ENCODE measurements around the gene KIF26B. TPM values are rescaled to one million over a fixed set of nuclear protein-coding genes. Genes with fewer than 3 reads are reported as not detected.

KIF26B gene
- total RNA-seq, 4 donors from 2014 or later = 2.4 to 6.7 (median 6.1) TPM

- Histone ChIP-seq H3K27ac (no peak overlapping the region), H3K4me1 (peaks cover 8 to 13% of the 10 kb centered on the region in 2 donors), H3K9me3 (no peaks in the 10 kb centered on the region), H3K27me3 (no peaks in the 10 kb centered on the region), H3K4me3 (replicated peaks in 1 of 3) (no peak overlapping the region), H3K36me3 (no peaks in the 10 kb centered on the region)
- TF ChIP-seq, protein P1, sequence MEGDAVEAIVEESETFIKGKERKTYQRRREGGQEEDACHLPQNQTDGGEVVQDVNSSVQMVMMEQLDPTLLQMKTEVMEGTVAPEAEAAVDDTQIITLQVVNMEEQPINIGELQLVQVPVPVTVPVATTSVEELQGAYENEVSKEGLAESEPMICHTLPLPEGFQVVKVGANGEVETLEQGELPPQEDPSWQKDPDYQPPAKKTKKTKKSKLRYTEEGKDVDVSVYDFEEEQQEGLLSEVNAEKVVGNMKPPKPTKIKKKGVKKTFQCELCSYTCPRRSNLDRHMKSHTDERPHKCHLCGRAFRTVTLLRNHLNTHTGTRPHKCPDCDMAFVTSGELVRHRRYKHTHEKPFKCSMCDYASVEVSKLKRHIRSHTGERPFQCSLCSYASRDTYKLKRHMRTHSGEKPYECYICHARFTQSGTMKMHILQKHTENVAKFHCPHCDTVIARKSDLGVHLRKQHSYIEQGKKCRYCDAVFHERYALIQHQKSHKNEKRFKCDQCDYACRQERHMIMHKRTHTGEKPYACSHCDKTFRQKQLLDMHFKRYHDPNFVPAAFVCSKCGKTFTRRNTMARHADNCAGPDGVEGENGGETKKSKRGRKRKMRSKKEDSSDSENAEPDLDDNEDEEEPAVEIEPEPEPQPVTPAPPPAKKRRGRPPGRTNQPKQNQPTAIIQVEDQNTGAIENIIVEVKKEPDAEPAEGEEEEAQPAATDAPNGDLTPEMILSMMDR (IDR thresholded peaks at IDR 0.05) = no peak
- no peak for TF ChIP-seq POLR2A (IDR thresholded peaks at IDR 0.05)
- DNase-seq = no peak
- intact Hi-C loops (cut with DNase I) = no loop called here
- 87 to 92% methylated on average over 5 of the region's 5 CpGs for WGBS, 2 donors
These were observed 183.7 kb downstream of the KIF26B start for GRCh38 chr1:245338485-245338877.

DNA sequence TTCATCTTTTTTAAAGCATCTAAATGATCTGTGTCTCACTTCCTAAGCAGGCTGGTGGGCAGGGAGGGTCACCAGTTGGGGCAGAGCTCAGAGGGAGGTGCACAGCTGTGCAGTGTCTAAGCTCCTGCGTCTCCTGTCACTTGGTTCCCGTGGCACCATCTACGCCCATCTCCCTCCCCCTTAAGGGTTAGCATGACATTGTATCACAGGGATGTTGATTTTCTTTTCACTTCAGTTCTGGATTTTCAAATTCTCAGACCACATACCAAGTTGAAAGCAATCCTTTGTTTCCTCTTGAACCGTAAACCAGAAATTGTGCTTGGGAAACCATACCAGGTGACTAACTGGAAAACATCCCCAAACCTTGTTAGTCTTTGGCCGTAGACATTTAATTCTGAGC lies 187.0 kb downstream of the KIF26B start:
- Histone ChIP-seq H3K27me3 (no peaks in the 10 kb centered on the region), H3K9me3 (no peaks in the 10 kb centered on the region), H3K4me1 (peaks cover 9 to 10% of the 10 kb centered on the region in 2 donors), H3K27ac (no peak overlapping the region), H3K36me3 (no peaks in the 10 kb centered on the region), H3K4me3 (replicated peaks in 1 of 3) (no peak overlapping the region)
- TF ChIP-seq POLR2A (IDR thresholded peaks at IDR 0.05) = no peak
- TF ChIP-seq, protein P1 (IDR thresholded peaks at IDR 0.05) = no peak
- DNase-seq = no peak
- intact Hi-C loops (cut with DNase I) = no loop called here
- WGBS, 2 donors = 90 to 92% methylated on average over 5 of the region's 5 CpGs

DNA sequence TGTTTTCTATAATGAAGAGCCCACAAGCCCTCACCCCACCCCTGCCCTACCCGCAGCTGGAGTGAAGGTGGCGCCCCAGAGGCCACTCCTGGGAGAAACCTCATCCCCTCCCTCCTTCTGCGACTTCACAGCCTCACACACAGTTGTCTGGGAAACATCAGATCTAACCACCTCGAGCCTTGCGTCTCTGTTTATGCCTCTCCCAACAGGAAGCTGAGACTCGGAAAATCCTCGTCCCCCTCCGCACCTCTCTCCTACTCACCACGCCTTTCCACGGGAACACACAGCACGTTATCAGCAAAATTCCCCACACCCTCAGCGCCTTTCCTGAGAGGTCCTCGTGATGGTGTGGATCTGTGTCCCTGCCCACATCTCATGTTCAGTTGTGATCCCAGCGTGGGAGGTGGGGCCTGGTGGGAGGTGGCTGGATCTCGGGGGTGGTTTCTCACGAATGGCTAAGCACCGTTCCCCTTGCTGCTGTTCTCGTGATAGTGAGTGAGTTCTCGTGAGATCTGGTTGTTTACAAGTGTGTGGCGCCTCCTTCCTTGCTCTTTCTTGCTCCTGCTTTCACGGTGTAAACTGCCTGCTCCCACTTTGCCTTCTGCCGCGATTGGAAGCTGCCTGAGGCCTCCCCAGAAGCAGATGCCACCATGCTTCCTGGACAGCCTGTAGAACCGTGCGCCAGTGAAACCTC lies 190.6 kb downstream of the KIF26B start:
- H3K27me3 ChIP-seq = no peaks in the 10 kb centered on the region
- no peak for DNase-seq
- no peak overlapping the region for H3K27ac ChIP-seq
- intact Hi-C loops (cut with DNase I) = no loop called here
- no peak overlapping the region for H3K4me3 ChIP-seq (replicated peaks in 1 of 3)
- H3K36me3 ChIP-seq = no peaks in the 10 kb centered on the region
- TF ChIP-seq, protein P1 (IDR thresholded peaks at IDR 0.05) = no peak
- no peak for TF ChIP-seq POLR2A (IDR thresholded peaks at IDR 0.05)
- WGBS, 2 donors = 82 to 86% methylated on average over 25 of the region's 25 CpGs
- no peaks in the 10 kb centered on the region for H3K9me3 ChIP-seq
- H3K4me1 ChIP-seq = peaks cover 0 to 5% of the 10 kb centered on the region in 2 donors

- H3K9me3 ChIP-seq = no peaks in the 10 kb centered on the region
- no peak for TF ChIP-seq POLR2A (IDR thresholded peaks at IDR 0.05)
- TF ChIP-seq, protein P1 (IDR thresholded peaks at IDR 0.05) = no peak
- 92 to 94% methylated on average over 9 of the region's 9 CpGs for WGBS, 2 donors
- H3K4me1 ChIP-seq = peaks cover 0 to 5% of the 10 kb centered on the region in 2 donors
- H3K27ac ChIP-seq = no peak overlapping the region
- H3K4me3 ChIP-seq (replicated peaks in 1 of 3) = no peak overlapping the region
- no peak for DNase-seq
- intact Hi-C loops (cut with DNase I) = no loop called here
- H3K27me3 ChIP-seq = no peaks in the 10 kb centered on the region
- no peaks in the 10 kb centered on the region for H3K36me3 ChIP-seq
These were observed 193.8 kb downstream of the KIF26B start for GRCh38 chr1:245348626-245349025.

- intact Hi-C loops (cut with DNase I) = no loop called here
- no peak overlapping the region for H3K27ac ChIP-seq
- no peak for DNase-seq
- no peaks in the 10 kb centered on the region for H3K9me3 ChIP-seq
- H3K36me3 ChIP-seq = no peaks in the 10 kb centered on the region
- H3K4me1 ChIP-seq = peaks cover 12 to 19% of the 10 kb centered on the region in 2 donors
- no peaks in the 10 kb centered on the region for H3K27me3 ChIP-seq
- TF ChIP-seq, protein P1 (IDR thresholded peaks at IDR 0.05) = no peak
- no peak for TF ChIP-seq POLR2A (IDR thresholded peaks at IDR 0.05)
- H3K4me3 ChIP-seq (replicated peaks in 1 of 3) = no peak overlapping the region
- WGBS, 2 donors = 94 to 97% methylated on average over 7 of the region's 7 CpGs
These were observed 198.6 kb downstream of the KIF26B start for GRCh38 chr1:245353411-245353810.
